Gastroesophageal sphincter (tissue), 4 donors: ENCODE results near the gene AXL. TPM values are rescaled to one million over a fixed set of nuclear protein-coding genes. Genes with fewer than 3 reads are reported as not detected.

Source experiments
- ATAC-seq: fragments of 150-250 bp; one replicate; pipeline ENCODE4 v1.9.1; 2016; ENCODE audit warnings: mild to moderate bottlenecking, moderate library complexity
- H3K27ac ChIP-seq, 4 donors: fragments of 200-600 bp; sonication (generic) in 3 of 4; 1 replicate in 3 of 4; 2 replicates in 1 of 4; pipeline ENCODE4 v1.5.1; 2016 to 2019
- H3K27me3 ChIP-seq: fragments of 200-600 bp; sonication (generic); one replicate; pipeline ENCODE4 v1.5.1; 2019
- H3K36me3 ChIP-seq, 2 donors: fragments of 200-600 bp; sonication (generic); one replicate each; pipeline ENCODE4 v1.5.1; 2019; ENCODE audit warnings: control low read depth in 1 of 2
- H3K4me1 ChIP-seq, 3 donors: fragments of 200-600 bp; sonication (generic); 1 replicate in 2 of 3; 2 replicates in 1 of 3; pipeline ENCODE4 v1.5.1; 2016 to 2019; ENCODE audit warnings: control low read depth in 2 of 3
- H3K4me3 ChIP-seq, 2 donors: fragments of 200-600 bp; sonication (generic); one replicate each; pipeline ENCODE4 v1.5.1; 2019; ENCODE audit warnings: mild to moderate bottlenecking in 1 of 2, moderate library complexity in 1 of 2
- H3K9me3 ChIP-seq, 3 donors: fragments of 200-600 bp; sonication (generic); one replicate each; pipeline ENCODE4 v1.5.1; 2017 to 2019; ENCODE audit warnings: control low read depth in 2 of 3
- CTCF ChIP-seq, 4 experiments: fragments of 200-600 bp in 2 of 4; fragments of 450-650 bp in 2 of 4; sonication (generic) in 1 of 4; IDR thresholded peaks; one replicate each; pipeline ENCODE4 v1.5.1; 2017 to 2019; ENCODE audit warnings: antibody characterized with exemption in 4 of 4, mild to moderate bottlenecking in 2 of 4, moderate library complexity in 2 of 4
- EP300 ChIP-seq: sonication (generic); formaldehyde crosslinking; IDR thresholded peaks from one replicate; pipeline ENCODE4 v1.6.1; 2017; ENCODE audit warnings: antibody characterized with exemption, mild to moderate bottlenecking
- POLR2A ChIP-seq, 2 donors: fragments of 450-650 bp; IDR thresholded peaks; one replicate each; pipeline ENCODE4 v1.6.1; 2017; ENCODE audit warnings: antibody characterized with exemption in 2 of 2, mild to moderate bottlenecking in 2 of 2, moderate library complexity in 1 of 2
- POLR2AphosphoS5 ChIP-seq: sonication (generic); formaldehyde crosslinking; IDR thresholded peaks from one replicate; pipeline ENCODE4 v1.6.1; 2017; ENCODE audit warnings: antibody characterized with exemption
- whole genome bisulfite sequencing, 2 donors: methylation state at CpG; one replicate each; pipeline ENCODE4 v1.1.5; 2018; ENCODE audit warnings: low coverage in 1 of 2; 5-methylcytosine and 5-hydroxymethylcytosine counted together
- total RNA-seq, 4 donors: library from RNA; depleted of rRNA; stranded (reverse); fragments of >200 nt; gene quantifications; one replicate each; pipeline ENCODE4 v1.1.0, GENCODE V29; 2016

The AXL gene
- total RNA-seq, 4 donors from 2014 or later, result 129 to 232 (median 166) TPM

GRCh38 chr19:41233748-41234240 lies 14.8 kb downstream of the AXL start:
- ATAC-seq, result peak; percentile 73
- TF ChIP-seq CTCF (IDR thresholded peaks at IDR 0.05) (no peak), POLR2AphosphoS5 (no peak), POLR2A (IDR thresholded peaks at IDR 0.05) (no peak), EP300 (no peak)
- Histone ChIP-seq H3K36me3 (peaks cover 0 to 83% of the 10 kb centered on the region in 2 donors), H3K4me3 (no peak overlapping the region), H3K27me3 (no peaks in the 10 kb centered on the region), H3K9me3 (no peaks in the 10 kb centered on the region), H3K4me1 (peaks cover 0 to 13% (median 0%) of the 10 kb centered on the region in 3 donors), H3K27ac (peak overlapping the region in 1 of 4 donors; percentile 24)
- 67 to 80% methylated on average over 1 to 3 of the region's 4 CpGs for WGBS, 2 donors

DNA sequence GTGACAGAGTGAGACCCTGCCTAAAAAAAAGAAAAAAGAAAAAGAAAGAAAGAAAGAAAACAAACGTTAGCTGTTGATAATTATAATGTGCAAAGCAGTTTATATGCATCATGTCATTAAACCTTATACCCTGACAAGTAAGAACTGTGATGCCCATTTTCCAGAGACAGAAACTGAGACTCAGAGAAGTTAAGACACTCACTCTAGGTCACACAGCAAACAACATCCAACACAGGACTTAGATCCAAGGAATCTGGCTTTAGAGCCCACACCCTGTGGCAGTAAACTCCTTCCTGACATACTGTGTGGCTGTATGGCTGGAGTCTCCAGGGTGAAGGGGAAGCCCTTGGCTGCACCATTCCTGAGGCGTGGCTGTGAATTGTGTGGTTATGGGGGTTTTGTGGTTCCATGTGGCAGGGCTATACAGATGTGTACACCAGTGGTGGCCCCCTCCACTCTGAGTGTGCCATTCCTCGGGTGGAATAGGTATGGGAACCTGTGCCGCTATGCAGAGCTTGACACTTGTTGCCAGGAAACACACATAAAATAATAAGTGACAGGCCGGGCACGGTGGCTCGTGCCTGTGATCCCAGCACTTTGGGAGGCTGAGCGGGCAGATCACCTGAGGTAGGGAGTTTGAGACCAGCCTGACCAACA lies 15.6 kb downstream of the AXL start:
- H3K36me3 ChIP-seq, result peaks cover 0 to 92% of the 10 kb centered on the region in 2 donors
- TF ChIP-seq CTCF (IDR thresholded peaks at IDR 0.05) (no peak), EP300 (no peak), POLR2AphosphoS5 (no peak), POLR2A (IDR thresholded peaks at IDR 0.05) (no peak)
- no peak overlapping the region for H3K27ac ChIP-seq
- H3K4me3 ChIP-seq, result no peak overlapping the region
- peaks cover 0 to 7% (median 0%) of the 10 kb centered on the region in 3 donors for H3K4me1 ChIP-seq
- ATAC-seq, result no peak
- no peaks in the 10 kb centered on the region for H3K27me3 ChIP-seq
- no peaks in the 10 kb centered on the region for H3K9me3 ChIP-seq
- 75 to 100% methylated on average over 1 to 5 of the region's 8 CpGs for WGBS, 2 donors

- Histone ChIP-seq H3K9me3 (no peaks in the 10 kb centered on the region), H3K4me1 (no peaks in the 10 kb centered on the region), H3K4me3 (no peak overlapping the region), H3K27ac (no peak overlapping the region), H3K36me3 (peaks cover 0 to 100% of the 10 kb centered on the region in 2 donors), H3K27me3 (no peaks in the 10 kb centered on the region)
- ATAC-seq, result no peak
- WGBS, 2 donors, result 60 to 81% methylated on average over 1 to 4 of the region's 4 CpGs
- TF ChIP-seq EP300 (no peak), POLR2A (IDR thresholded peaks at IDR 0.05) (no peak), POLR2AphosphoS5 (no peak), CTCF (IDR thresholded peaks at IDR 0.05) (no peak)
Measured at GRCh38 chr19:41235480-41235879, 16.5 kb downstream of the AXL start.

GRCh38 chr19:41238244-41238643 lies 19.2 kb downstream of the AXL start:
- 83% methylated on average over 1 of the region's 10 CpGs; no CpG with 5 or more reads in 1 of the 2 donors for WGBS, 2 donors
- Histone ChIP-seq H3K4me1 (no peaks in the 10 kb centered on the region), H3K9me3 (no peaks in the 10 kb centered on the region), H3K36me3 (peaks cover 0 to 100% of the 10 kb centered on the region in 2 donors), H3K27ac (no peak overlapping the region), H3K27me3 (no peaks in the 10 kb centered on the region), H3K4me3 (no peak overlapping the region)
- no peak for ATAC-seq
- no peak for TF ChIP-seq POLR2A (IDR thresholded peaks at IDR 0.05)
- TF ChIP-seq EP300, result no peak
- TF ChIP-seq CTCF (IDR thresholded peaks at IDR 0.05), result no peak
- TF ChIP-seq POLR2AphosphoS5, result no peak

DNA sequence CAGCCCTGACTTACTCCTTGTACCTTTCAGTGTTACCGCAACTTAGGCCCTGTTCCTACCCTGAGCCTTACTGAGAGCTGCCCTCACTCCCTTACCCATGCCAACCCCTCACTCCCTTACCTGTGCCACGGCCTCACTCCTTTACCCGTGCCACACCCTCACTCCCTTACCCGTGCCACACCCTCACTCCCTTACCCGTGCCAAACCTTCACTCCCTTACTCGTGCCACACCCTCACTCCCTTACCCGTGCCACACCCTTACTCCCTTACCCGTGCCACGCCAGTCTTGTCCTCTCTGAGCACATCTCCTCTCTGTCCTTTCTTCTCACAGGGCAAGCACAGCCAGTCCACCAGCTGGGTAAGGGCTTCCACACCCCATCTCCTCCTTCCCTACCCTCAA lies 20.3 kb downstream of the AXL start:
- Histone ChIP-seq H3K27me3 (no peaks in the 10 kb centered on the region), H3K4me3 (no peak overlapping the region), H3K36me3 (peaks cover 0 to 100% of the 10 kb centered on the region in 2 donors), H3K4me1 (no peaks in the 10 kb centered on the region), H3K27ac (no peak overlapping the region), H3K9me3 (no peaks in the 10 kb centered on the region)
- ATAC-seq, result no peak
- WGBS, 2 donors, result 83% methylated on average over 8 to 9 of the region's 9 CpGs
- TF ChIP-seq CTCF (IDR thresholded peaks at IDR 0.05), result no peak
- no peak for TF ChIP-seq POLR2AphosphoS5
- TF ChIP-seq POLR2A (IDR thresholded peaks at IDR 0.05), result no peak
- TF ChIP-seq EP300, result no peak
